ENCODE measurements around the gene ELF2. TPM values are rescaled to one million over a fixed set of nuclear protein-coding genes. Genes with fewer than 3 reads are reported as not detected.

The ELF2 gene
- total and polyA plus RNA-seq, 2 of the 8 experiments (the other 6 are each of a cell fraction or from before 2014, with no cell fraction given) = 21.1 to 44.3 TPM

- no peaks in the 10 kb centered on the region for H3K79me1 ChIP-seq (ENCODE audit: low read depth, low read length)
- H3K9me3 ChIP-seq (ENCODE audit: insufficient read depth in 2 of 2, low read depth in 1 of 2, low read length in 1 of 2) = no peaks in the 10 kb centered on the region
- no peak overlapping the region for H3K18ac ChIP-seq (ENCODE audit: extremely low read depth, low read length)
- no peak overlapping the region for H2AK5ac ChIP-seq (ENCODE audit: low read depth, low read length)
- no peak overlapping the region for H3K23ac ChIP-seq (ENCODE audit: insufficient read length)
- H4K91ac ChIP-seq (replicated peaks; ENCODE audit: insufficient read length, low read length) = no peak overlapping the region
- no peak overlapping the region for H3K14ac ChIP-seq (ENCODE audit: insufficient read length)
- no peaks in the 10 kb centered on the region; a peak in 2 of 8 replicates for H3K36me3 ChIP-seq (ENCODE audit: control insufficient read depth in 2 of 4, insufficient read depth in 4 of 4, low read length in 3 of 4)
- no peak overlapping the region for H2BK120ac ChIP-seq (replicated peaks; ENCODE audit: low read depth, low read length)
- H3K4me1 ChIP-seq (replicated peaks in 1 of 4; ENCODE audit: control insufficient read depth in 3 of 4, insufficient read depth in 4 of 4, low read length in 3 of 4) = peaks cover 8 to 24% (median 16%) of the 10 kb centered on the region in 4 experiments; a peak in 6 of 7 replicates
- WGBS, 2 experiments (ENCODE audit: extremely low coverage in 1 of 2, insufficient coverage in 1 of 2, insufficient read length in 1 of 2, insufficient replicate concordance in 2 of 2, low coverage in 1 of 2, low lambda C conversion rate in 2 of 2, missing lambda C conversion rate in 1 of 2) = 97% methylated on average over 5 of the region's 5 CpGs; no CpG with 5 or more reads in 1 of the 2 experiments
- H3K79me2 ChIP-seq (ENCODE audit: control insufficient read depth in 1 of 2, insufficient read depth in 2 of 2, low read length in 2 of 2) = peaks cover 32 to 89% of the 10 kb centered on the region in 2 experiments
- no peak overlapping the region for H2BK15ac ChIP-seq (ENCODE audit: low read length)
- H3K4me2 ChIP-seq (ENCODE audit: insufficient read depth in 1 of 2, low read depth in 2 of 2, low read length in 2 of 2) = no peak overlapping the region
- H3K56ac ChIP-seq (replicated peaks; ENCODE audit: insufficient read length, low read depth, low read length) = no peak overlapping the region
- H4K5ac ChIP-seq (ENCODE audit: insufficient read length, low read depth, low read length) = no peak overlapping the region
- no peaks in the 10 kb centered on the region for H3K27me3 ChIP-seq (replicated peaks in 1 of 4; ENCODE audit: control insufficient read depth in 3 of 4, extremely low read depth in 1 of 4, insufficient read depth in 3 of 4, low read length in 3 of 4)
- no peak overlapping the region for H2AFZ ChIP-seq (ENCODE audit: low read length)
- no peak for FAIRE-seq
- no peak for DNase-seq (ENCODE audit: low read depth in 1 of 2, low spot score in 2 of 2)
- POLR2A ChIA-PET (ENCODE audit: partially characterized antibody) = interaction anchor here (0.6 to 3.4 kb wide), 3 partner anchors 8 to 103 kb away, joined by 3 to 20 read pairs (median 3); partner anchors contain the start of gene NOCT
- H4K8ac ChIP-seq (ENCODE audit: extremely low read depth, insufficient read depth, low read length) = no peak overlapping the region; the same call in 1 of the 2 replicates
- CTCF ChIA-PET (ENCODE audit: partially characterized antibody) = interaction anchor here (0.6 to 1.2 kb wide), 5 partner anchors 8 to 204 kb away, joined by 3 to 7 read pairs (median 3); partner anchors contain the start of gene NOCT
- H2BK20ac ChIP-seq (ENCODE audit: low read length) = no peak overlapping the region
- H2BK5ac ChIP-seq (ENCODE audit: low read depth, low read length) = no peak overlapping the region
- H4K20me1 ChIP-seq (replicated peaks in 1 of 2; ENCODE audit: control insufficient read depth in 1 of 2, insufficient read depth in 2 of 2, low read length in 2 of 2) = peaks cover 7 to 21% of the 10 kb centered on the region in 2 experiments
- H3K4ac ChIP-seq (replicated peaks; ENCODE audit: insufficient read length, low read depth, low read length) = no peak overlapping the region
- H3K23me2 ChIP-seq (ENCODE audit: low read depth, low read length) = no peaks in the 10 kb centered on the region
- H3K4me3 ChIP-seq (ENCODE audit: extremely low read depth in 1 of 4, insufficient read depth in 2 of 4, low read depth in 3 of 4, low read length in 4 of 4) = no peak overlapping the region
- no peak overlapping the region for H3K27ac ChIP-seq (ENCODE audit: low read depth, low read length)
- H3K9ac ChIP-seq (replicated peaks in 1 of 4; ENCODE audit: extremely low read depth in 1 of 4, low read depth in 3 of 4, low read length in 3 of 4) = no peak overlapping the region
- H2BK12ac ChIP-seq (ENCODE audit: low read depth, low read length) = no peak overlapping the region
- TF ChIP-seq SIRT6 (IDR thresholded peaks at IDR 0.05; ENCODE audit: low read length) (no peak), RAD21 (IDR thresholded peaks at IDR 0.05 in 1 of 2, conservative IDR thresholded peaks at IDR 0.05 in 1 of 2; ENCODE audit: low read depth in 2 of 2, low read length in 2 of 2) (no peak)
Observed at GRCh38 chr4:139022835-139023234, 154.2 kb downstream of the ELF2 start.
